ENCODE measurements around the gene MSX2.

- no peak for TF ChIP-seq EZH2 (IDR thresholded peaks at IDR 0.05; ENCODE audit: low read length, unreplicated experiment)
- no peak for TF ChIP-seq CTCF (conservative IDR thresholded peaks at IDR 0.05; ENCODE audit: low read depth, low read length)
- TF ChIP-seq EZH2phosphoT487 (IDR thresholded peaks at IDR 0.05; ENCODE audit: borderline replicate concordance, low read length): no peak
Measured at GRCh38 chr5:174698156-174698555, 26.2 kb upstream of the MSX2 start.
